ENCODE data around the gene BDH2. TPM values are rescaled to one million over a fixed set of nuclear protein-coding genes. Genes with fewer than 3 reads are reported as not detected.

Gene BDH2
- total RNA-seq, 1 donor from 2014 or later: 27.5 TPM

GRCh38 chr4:103054030-103054429 is 45.6 kb downstream of the BDH2 start:
- DNase-seq (ENCODE audit: low spot score): no peak
- no peak overlapping the region for H3K27ac Mint-ChIP-seq (ENCODE audit: unreplicated experiment)
- H3K27me3 Mint-ChIP-seq (ENCODE audit: low read depth): no peaks in the 10 kb centered on the region
- no peak overlapping the region for H3K4me3 Mint-ChIP-seq (ENCODE audit: unreplicated experiment)
- no peaks in the 10 kb centered on the region for H3K9me3 Mint-ChIP-seq (ENCODE audit: low read depth)
- H3K4me1 Mint-ChIP-seq (ENCODE audit: low read depth): no peaks in the 10 kb centered on the region
- H3K36me3 Mint-ChIP-seq (ENCODE audit: low read depth): no peaks in the 10 kb centered on the region
- TF ChIP-seq CTCF (IDR thresholded peaks at IDR 0.05): no peak

DNA sequence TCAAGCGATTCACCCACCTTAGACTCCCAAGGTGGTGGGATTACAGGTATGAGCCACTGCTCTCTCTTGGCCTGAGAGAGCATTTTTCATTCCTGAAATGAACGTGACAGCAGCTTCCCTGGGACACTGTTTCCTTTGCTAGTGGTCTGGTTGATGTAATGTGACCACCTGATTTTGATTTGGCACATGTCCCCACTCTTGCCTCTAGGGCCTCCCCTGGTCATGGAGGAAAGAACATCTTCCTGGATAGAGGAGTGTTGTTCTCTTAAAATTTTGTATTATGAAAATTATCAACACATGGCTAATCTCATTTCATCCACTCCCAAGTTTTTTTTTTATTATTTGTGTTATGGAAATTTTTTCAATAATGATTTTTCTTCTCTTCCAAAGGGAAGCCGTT is 46.9 kb downstream of the BDH2 start:
- H3K4me1 Mint-ChIP-seq (ENCODE audit: low read depth): no peaks in the 10 kb centered on the region
- no peaks in the 10 kb centered on the region for H3K9me3 Mint-ChIP-seq (ENCODE audit: low read depth)
- H3K36me3 Mint-ChIP-seq (ENCODE audit: low read depth): no peaks in the 10 kb centered on the region
- no peak overlapping the region for H3K4me3 Mint-ChIP-seq (ENCODE audit: unreplicated experiment)
- TF ChIP-seq CTCF (IDR thresholded peaks at IDR 0.05): no peak
- H3K27me3 Mint-ChIP-seq (ENCODE audit: low read depth): no peaks in the 10 kb centered on the region
- no peak overlapping the region for H3K27ac Mint-ChIP-seq (ENCODE audit: unreplicated experiment)
- no peak for DNase-seq (ENCODE audit: low spot score)

- no peaks in the 10 kb centered on the region for H3K27me3 Mint-ChIP-seq (ENCODE audit: low read depth)
- no peak for DNase-seq (ENCODE audit: low spot score)
- no peaks in the 10 kb centered on the region for H3K4me1 Mint-ChIP-seq (ENCODE audit: low read depth)
- no peak overlapping the region for H3K27ac Mint-ChIP-seq (ENCODE audit: unreplicated experiment)
- no peaks in the 10 kb centered on the region for H3K9me3 Mint-ChIP-seq (ENCODE audit: low read depth)
- H3K36me3 Mint-ChIP-seq (ENCODE audit: low read depth): peaks cover 2% of the 10 kb centered on the region
- H3K4me3 Mint-ChIP-seq (ENCODE audit: unreplicated experiment): no peak overlapping the region
- TF ChIP-seq CTCF (IDR thresholded peaks at IDR 0.05): no peak
Measured at GRCh38 chr4:103052145-103052544, 47.5 kb downstream of the BDH2 start.

GRCh38 chr4:103050736-103051436 is 48.7 kb downstream of the BDH2 start:
- H3K27ac Mint-ChIP-seq (ENCODE audit: unreplicated experiment): no peak overlapping the region
- H3K4me1 Mint-ChIP-seq (ENCODE audit: low read depth): no peaks in the 10 kb centered on the region
- H3K27me3 Mint-ChIP-seq (ENCODE audit: low read depth): no peaks in the 10 kb centered on the region
- no peak overlapping the region for H3K4me3 Mint-ChIP-seq (ENCODE audit: unreplicated experiment)
- no peak for DNase-seq (ENCODE audit: low spot score)
- H3K36me3 Mint-ChIP-seq (ENCODE audit: low read depth): peaks cover 4% of the 10 kb centered on the region
- H3K9me3 Mint-ChIP-seq (ENCODE audit: low read depth): no peaks in the 10 kb centered on the region
- TF ChIP-seq CTCF (IDR thresholded peaks at IDR 0.05): no peak

DNA sequence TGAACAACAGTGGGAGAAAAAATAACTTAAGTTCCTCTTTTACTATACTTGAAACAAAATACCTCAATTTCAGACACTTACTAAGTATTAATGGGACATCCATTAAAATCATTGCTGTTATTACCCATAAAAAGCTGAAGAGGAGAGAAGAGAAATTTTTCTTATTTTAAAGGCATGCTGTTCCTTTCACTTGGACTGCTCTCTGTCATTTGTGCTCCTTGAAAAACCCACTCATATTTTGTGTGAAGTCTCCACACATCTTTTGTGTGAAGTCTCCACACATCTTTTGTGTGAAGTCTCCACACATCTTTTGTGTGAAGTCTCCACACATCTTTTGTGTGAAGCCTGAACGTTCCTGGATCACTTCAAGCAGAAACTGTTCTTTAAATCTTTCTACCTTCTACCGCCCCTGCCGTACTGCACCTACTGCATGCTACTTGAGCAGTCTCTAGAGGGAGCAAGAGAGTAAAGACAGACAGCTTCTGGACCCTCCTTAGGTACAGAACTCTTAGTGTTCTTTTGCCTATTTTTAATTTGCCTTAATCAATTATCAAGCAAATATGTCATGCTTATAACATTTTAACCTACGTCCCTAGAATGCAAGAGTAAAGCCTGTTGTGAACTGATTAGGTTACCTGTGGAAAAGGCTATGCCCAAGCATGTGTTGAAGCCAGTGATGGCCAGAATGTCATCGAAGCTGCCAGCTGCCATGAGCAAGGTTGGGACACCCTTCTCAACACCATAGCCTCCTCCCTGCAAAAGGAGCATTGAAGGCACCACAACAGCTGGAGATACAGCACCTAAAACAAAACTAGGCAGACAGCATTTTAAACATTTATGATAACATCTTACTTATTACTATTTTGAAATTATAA is 53.0 kb downstream of the BDH2 start:
- Mint-ChIP-seq H3K9me3 (ENCODE audit: low read depth) (no peaks in the 10 kb centered on the region), H3K4me3 (ENCODE audit: unreplicated experiment) (no peak overlapping the region), H3K4me1 (ENCODE audit: low read depth) (no peaks in the 10 kb centered on the region), H3K27ac (ENCODE audit: unreplicated experiment) (no peak overlapping the region), H3K36me3 (ENCODE audit: low read depth) (peaks cover 12% of the 10 kb centered on the region), H3K27me3 (ENCODE audit: low read depth) (no peaks in the 10 kb centered on the region)
- DNase-seq (ENCODE audit: low spot score): no peak
- peak; percentile 81 for TF ChIP-seq CTCF (IDR thresholded peaks at IDR 0.05)

All from chondrocyte (in vitro differentiated cells).